ENCODE measurements around the gene ZIC2.

The ZIC2 gene

DNA sequence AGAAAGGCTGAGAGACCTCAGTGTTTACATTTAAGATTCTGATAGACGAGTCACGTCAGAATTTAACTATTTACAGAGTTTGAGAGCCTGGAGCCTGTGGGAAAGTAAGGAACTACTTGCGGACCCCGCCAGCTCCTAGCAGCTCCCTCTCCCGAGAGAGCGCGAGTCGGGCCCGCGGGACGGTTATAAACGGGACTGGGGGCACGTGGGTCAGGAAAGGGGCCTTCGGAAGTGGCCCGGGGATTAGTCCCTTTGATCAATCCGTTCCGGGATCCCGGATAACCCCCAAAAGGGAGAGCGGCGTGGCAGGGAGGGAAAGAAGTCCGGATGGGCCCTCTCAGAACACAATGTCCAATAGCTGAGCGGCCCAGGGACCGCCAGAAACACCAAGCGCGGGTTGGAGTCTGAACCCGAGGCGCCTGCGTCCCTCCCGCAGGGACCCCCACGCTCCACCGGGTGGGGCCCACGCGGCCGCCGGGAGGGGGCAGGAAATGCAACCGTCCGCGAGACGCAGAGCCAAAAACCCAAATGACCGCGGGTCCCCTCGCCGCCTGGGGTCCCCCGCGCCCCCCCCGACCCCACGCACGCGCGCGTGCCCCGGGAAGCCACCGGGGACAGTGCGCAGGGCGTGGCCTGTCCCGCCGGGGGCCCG lies 13.6 kb upstream of the ZIC2 start:
- Histone ChIP-seq H3K9ac (ENCODE audit: low read depth in 1 of 2, low read length in 2 of 2) (no peak overlapping the region), H3K27ac (ENCODE audit: low read depth in 2 of 2, low read length in 2 of 2) (no peak overlapping the region), H3K27me3 (ENCODE audit: control insufficient read depth in 2 of 2, insufficient read depth in 2 of 2, low read length in 2 of 2) (peaks cover 67 to 78% of the 10 kb centered on the region in 2 donors), H3K36me3 (ENCODE audit: control insufficient read depth in 2 of 2, insufficient read depth in 2 of 2, low read length in 2 of 2) (no peaks in the 10 kb centered on the region), H3K4me3 (ENCODE audit: low read length in 2 of 2) (no peak overlapping the region), H3K9me3 (ENCODE audit: control insufficient read depth in 2 of 2, low read length in 2 of 2) (no peaks in the 10 kb centered on the region), H3K4me1 (ENCODE audit: control insufficient read depth in 2 of 2, insufficient read depth in 2 of 2, low read length in 2 of 2) (peaks cover 12 to 20% of the 10 kb centered on the region in 2 donors)

DNA sequence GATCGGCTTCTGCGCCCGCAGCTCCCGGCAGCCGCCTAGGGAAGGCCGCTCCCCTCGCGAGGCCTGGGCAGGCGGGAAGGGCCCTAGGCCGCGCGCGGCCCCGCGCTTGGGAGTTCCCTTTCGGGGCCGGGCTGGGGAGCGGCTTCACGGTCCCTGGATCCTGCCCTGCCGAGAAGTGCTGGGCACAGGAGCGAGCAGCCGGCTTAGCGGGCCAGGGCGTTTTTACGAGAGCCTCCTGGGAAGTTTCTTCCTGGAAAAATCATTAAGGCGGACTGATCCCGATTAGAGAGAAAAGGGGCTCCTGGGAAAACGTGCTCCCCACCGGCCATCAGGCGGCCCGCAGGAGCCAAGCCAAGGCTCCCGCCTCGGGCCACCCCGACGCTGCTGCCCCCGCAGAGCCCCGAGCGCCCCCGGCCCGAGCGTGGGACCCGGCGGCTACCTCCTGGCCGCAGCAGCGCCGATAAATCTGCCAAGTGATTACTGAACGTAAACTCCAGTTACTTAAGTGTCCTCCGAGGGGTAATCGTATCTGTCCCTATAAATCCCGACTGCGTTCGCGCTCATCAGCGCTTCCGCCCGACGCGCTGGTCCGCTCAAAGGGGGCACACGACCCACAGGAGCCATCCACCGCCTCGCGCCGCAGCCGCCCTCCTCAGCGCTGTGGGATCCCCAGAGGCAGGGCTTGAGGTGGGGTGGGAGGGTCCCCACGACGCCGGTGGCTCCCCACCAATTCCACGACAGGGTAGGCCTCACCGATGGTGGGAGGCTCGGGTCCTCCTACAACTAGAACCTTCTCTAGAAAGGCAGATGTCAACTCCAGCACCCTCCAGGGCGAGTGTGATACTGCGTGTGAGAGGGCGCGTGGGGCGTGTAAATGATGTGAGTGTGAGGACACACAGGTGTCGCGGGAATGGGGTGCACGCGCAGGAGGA lies 12.8 kb upstream of the ZIC2 start:
- Histone ChIP-seq H3K27ac (ENCODE audit: low read depth in 2 of 2, low read length in 2 of 2) (no peak overlapping the region), H3K4me3 (ENCODE audit: low read length in 2 of 2) (no peak overlapping the region), H3K4me1 (ENCODE audit: control insufficient read depth in 2 of 2, insufficient read depth in 2 of 2, low read length in 2 of 2) (peaks cover 12 to 20% of the 10 kb centered on the region in 2 donors), H3K9me3 (ENCODE audit: control insufficient read depth in 2 of 2, low read length in 2 of 2) (no peaks in the 10 kb centered on the region), H3K27me3 (ENCODE audit: control insufficient read depth in 2 of 2, insufficient read depth in 2 of 2, low read length in 2 of 2) (peaks cover 69 to 79% of the 10 kb centered on the region in 2 donors), H3K9ac (ENCODE audit: low read depth in 1 of 2, low read length in 2 of 2) (no peak overlapping the region), H3K36me3 (ENCODE audit: control insufficient read depth in 2 of 2, insufficient read depth in 2 of 2, low read length in 2 of 2) (no peaks in the 10 kb centered on the region)

DNA sequence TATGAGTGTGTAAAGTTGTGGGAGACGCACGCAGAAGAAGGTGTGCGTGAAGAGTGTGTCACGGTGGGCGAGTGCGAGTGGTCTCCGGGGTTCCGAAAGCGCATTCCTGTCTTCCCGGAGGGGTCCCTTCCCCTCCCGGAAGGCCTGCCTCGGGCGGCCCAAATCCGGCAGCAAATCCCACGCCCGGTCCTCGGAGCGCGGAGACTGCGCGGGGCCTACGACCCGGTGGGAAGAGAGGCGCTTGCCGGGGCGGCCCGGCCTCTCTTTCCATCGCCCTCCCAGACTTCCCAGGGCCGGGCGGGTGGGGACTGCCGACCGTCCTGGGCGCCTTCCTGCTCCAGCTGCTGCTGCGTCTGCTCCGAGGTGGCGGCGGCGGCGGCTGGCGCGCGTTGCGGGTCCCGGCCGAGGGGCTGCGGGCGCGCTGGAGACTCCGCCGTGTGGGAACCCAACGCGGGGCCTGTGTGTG lies 12.1 kb upstream of the ZIC2 start:
- no peak overlapping the region for H3K27ac ChIP-seq (ENCODE audit: low read depth in 2 of 2, low read length in 2 of 2)
- H3K36me3 ChIP-seq (ENCODE audit: control insufficient read depth in 2 of 2, insufficient read depth in 2 of 2, low read length in 2 of 2) = no peaks in the 10 kb centered on the region
- peaks cover 12 to 20% of the 10 kb centered on the region in 2 donors for H3K4me1 ChIP-seq (ENCODE audit: control insufficient read depth in 2 of 2, insufficient read depth in 2 of 2, low read length in 2 of 2)
- no peaks in the 10 kb centered on the region for H3K9me3 ChIP-seq (ENCODE audit: control insufficient read depth in 2 of 2, low read length in 2 of 2)
- peaks cover 64 to 80% of the 10 kb centered on the region in 2 donors for H3K27me3 ChIP-seq (ENCODE audit: control insufficient read depth in 2 of 2, insufficient read depth in 2 of 2, low read length in 2 of 2)
- no peak overlapping the region for H3K9ac ChIP-seq (ENCODE audit: low read depth in 1 of 2, low read length in 2 of 2)
- H3K4me3 ChIP-seq (ENCODE audit: low read length in 2 of 2) = no peak overlapping the region

DNA sequence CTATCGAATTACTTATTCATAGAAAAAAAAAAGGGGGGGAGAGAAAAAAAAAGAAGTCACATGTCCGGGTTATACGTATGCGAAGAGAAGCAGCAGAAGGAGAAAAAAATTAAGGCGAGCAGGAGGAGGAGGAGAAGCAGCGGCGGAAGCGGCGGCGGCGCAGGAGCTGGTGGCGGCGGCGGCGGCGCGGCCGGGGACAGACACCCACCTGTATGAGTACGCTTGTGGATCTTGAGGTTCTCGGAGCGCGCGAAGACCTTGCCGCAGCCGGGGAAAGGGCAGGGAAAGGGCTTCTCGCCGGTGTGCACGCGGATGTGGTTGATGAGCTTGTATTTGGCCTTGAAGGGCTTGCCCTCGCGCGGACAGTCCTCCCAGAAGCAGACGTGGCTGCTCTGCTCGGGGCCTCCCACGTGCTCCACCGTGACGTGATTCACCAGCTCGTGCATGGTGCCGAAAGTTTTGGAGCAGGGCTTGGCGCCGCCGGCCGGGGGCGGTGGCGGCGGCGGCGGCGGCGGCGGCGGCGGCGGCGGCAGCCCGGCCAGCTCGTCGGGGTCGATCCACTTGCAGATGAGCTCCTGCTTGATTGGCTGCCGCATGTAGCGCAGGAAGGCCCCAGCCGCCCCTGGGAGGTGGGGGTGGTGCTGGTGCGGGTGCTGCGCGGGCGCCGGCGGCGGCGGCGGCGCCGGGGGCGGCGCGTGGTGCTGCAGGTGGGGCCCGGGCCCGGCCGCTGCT lies 11.5 kb upstream of the ZIC2 start:
- Histone ChIP-seq H3K27ac (ENCODE audit: low read depth in 2 of 2, low read length in 2 of 2) (no peak overlapping the region), H3K4me1 (ENCODE audit: control insufficient read depth in 2 of 2, insufficient read depth in 2 of 2, low read length in 2 of 2) (peaks cover 12 to 20% of the 10 kb centered on the region in 2 donors), H3K9me3 (ENCODE audit: control insufficient read depth in 2 of 2, low read length in 2 of 2) (no peaks in the 10 kb centered on the region), H3K36me3 (ENCODE audit: control insufficient read depth in 2 of 2, insufficient read depth in 2 of 2, low read length in 2 of 2) (no peaks in the 10 kb centered on the region), H3K27me3 (ENCODE audit: control insufficient read depth in 2 of 2, insufficient read depth in 2 of 2, low read length in 2 of 2) (peaks cover 67 to 83% of the 10 kb centered on the region in 2 donors), H3K9ac (ENCODE audit: low read depth in 1 of 2, low read length in 2 of 2) (no peak overlapping the region), H3K4me3 (ENCODE audit: low read length in 2 of 2) (peak overlapping the region; percentile 38 to 60)

DNA sequence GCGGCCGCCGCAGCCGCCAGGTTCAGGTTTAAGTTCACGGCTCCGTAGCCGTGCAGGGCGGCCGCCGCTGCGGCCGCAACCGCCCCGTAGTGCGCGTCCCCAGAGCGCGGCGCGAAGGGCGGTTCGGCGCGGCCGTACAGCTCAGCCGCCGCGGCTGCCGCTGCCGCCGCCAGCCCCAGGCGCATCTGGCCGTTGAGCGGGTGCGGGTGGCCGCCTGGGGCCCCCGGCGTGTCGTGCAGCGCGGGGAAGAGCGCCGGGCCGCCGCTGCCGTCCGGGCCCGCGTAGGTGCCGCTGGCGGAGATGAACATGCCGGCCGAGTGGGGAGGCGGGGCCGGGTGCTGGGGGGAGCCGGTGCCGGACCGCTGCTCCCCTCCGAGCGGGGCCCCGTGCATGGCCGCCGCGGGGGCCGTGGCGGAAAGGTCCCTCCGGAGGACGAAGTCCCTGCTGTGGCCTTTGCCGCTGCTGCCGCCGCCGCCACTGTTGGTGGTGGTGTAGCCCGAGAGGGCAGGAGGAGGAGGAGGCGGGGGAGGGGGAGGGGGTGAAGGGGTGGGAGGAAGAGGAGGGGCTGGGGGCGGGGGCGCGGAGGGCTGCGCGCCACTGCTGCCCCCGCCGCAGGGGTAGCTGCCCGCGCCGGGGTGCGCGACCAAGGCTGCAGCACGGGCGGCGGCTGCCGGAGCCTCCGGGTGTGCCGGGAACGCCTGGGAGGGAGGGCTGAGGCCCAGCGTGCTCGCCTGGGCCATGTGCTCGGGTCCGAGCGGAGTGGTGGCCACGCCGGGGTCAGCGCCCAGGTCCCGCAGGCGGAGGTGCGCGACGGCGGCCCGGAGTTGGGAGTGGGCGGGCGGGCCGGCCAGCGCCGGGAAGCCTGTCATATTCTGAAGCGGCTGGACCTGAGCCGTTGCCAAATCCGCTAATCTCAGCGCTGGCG lies 10.7 kb upstream of the ZIC2 start:
- no peak overlapping the region for H3K4me3 ChIP-seq (ENCODE audit: low read length in 2 of 2)
- H3K9ac ChIP-seq (ENCODE audit: low read depth in 1 of 2, low read length in 2 of 2) = no peak overlapping the region
- H3K27ac ChIP-seq (ENCODE audit: low read depth in 2 of 2, low read length in 2 of 2) = no peak overlapping the region
- H3K9me3 ChIP-seq (ENCODE audit: control insufficient read depth in 2 of 2, low read length in 2 of 2) = no peaks in the 10 kb centered on the region
- peaks cover 12 to 20% of the 10 kb centered on the region in 2 donors for H3K4me1 ChIP-seq (ENCODE audit: control insufficient read depth in 2 of 2, insufficient read depth in 2 of 2, low read length in 2 of 2)
- H3K36me3 ChIP-seq (ENCODE audit: control insufficient read depth in 2 of 2, insufficient read depth in 2 of 2, low read length in 2 of 2) = no peaks in the 10 kb centered on the region
- peaks cover 67 to 83% of the 10 kb centered on the region in 2 donors for H3K27me3 ChIP-seq (ENCODE audit: control insufficient read depth in 2 of 2, insufficient read depth in 2 of 2, low read length in 2 of 2)

DNA sequence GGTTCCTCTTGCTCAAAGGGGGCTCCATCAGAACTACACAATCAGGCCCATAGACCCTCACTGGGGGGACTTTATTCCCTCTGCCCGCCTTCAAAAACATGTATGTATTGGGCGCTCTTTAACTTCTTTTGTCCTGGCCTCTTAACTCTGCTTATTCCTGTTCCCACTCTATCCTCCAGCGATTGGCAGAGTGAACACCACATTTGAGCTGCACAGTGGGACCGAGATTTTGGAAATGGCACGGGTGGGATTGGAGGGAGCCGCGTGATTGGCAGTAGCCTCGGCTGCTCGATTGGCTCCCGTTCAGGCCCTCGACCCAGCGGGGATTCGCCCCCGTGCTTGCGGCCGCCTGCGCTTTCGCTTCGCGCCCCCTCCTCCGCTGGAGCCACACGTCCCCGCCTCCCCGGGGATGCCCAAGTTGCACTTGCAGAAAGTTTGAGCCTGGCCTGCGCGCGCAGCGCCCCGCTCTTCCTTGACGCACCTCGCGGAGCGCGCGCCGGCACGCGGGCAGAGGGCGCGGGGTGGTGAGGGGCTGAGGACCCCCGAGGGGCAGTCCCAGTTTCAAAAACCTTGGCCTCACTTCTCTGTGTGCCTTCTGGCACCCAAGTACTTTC lies 9.9 kb upstream of the ZIC2 start, which contains the start of gene ZIC5:
Gene ZIC5 (minus strand): TSS at position 192 of the 614 bp plus-strand sequence. CDS start 164 bp downstream, at position 28.
- H3K36me3 ChIP-seq (ENCODE audit: control insufficient read depth in 2 of 2, insufficient read depth in 2 of 2, low read length in 2 of 2) = no peaks in the 10 kb centered on the region
- no peak within 1 kb of the TSS for H3K27ac ChIP-seq (ENCODE audit: low read depth in 2 of 2, low read length in 2 of 2)
- no peak within 1 kb of the TSS for H3K9ac ChIP-seq (ENCODE audit: low read depth in 1 of 2, low read length in 2 of 2)
- peaks cover 67 to 83% of the 10 kb centered on the region in 2 donors for H3K27me3 ChIP-seq (ENCODE audit: control insufficient read depth in 2 of 2, insufficient read depth in 2 of 2, low read length in 2 of 2)
- no peaks in the 10 kb centered on the region for H3K9me3 ChIP-seq (ENCODE audit: control insufficient read depth in 2 of 2, low read length in 2 of 2)
- peaks cover 12 to 20% of the 10 kb centered on the region in 2 donors for H3K4me1 ChIP-seq (ENCODE audit: control insufficient read depth in 2 of 2, insufficient read depth in 2 of 2, low read length in 2 of 2)
- H3K4me3 ChIP-seq (ENCODE audit: low read length in 2 of 2) = no peak within 1 kb of the TSS

DNA sequence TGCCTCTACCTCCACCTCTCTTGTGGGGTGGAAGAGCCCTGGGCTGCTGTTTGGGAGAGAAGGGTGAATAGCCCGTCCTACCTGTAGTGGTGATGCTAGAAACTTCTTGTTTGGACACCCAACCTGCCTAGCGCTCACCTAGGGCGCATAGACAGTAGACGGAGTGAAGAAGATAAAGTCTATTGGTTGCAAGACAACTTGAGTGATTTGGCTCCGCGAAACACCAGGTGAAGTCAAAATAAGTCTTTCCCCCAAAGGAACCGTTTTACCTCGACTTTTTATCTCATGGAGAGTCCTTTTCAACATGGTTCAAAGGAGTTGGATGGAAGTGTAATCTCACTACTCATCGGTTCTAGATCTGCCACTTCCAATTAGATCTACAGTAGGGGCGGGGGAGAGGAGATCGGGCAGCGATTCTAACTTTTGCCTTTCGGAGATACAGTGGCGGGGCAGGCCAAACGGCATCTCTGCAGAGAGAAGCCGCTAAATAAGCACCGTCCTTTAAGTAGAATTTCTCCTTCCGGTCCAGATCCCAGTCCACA lies 9.3 kb upstream of the ZIC2 start:
- H3K27ac ChIP-seq (ENCODE audit: low read depth in 2 of 2, low read length in 2 of 2) = no peak overlapping the region
- no peaks in the 10 kb centered on the region for H3K9me3 ChIP-seq (ENCODE audit: control insufficient read depth in 2 of 2, low read length in 2 of 2)
- peaks cover 12 to 20% of the 10 kb centered on the region in 2 donors for H3K4me1 ChIP-seq (ENCODE audit: control insufficient read depth in 2 of 2, insufficient read depth in 2 of 2, low read length in 2 of 2)
- H3K9ac ChIP-seq (ENCODE audit: low read depth in 1 of 2, low read length in 2 of 2) = no peak overlapping the region
- H3K27me3 ChIP-seq (ENCODE audit: control insufficient read depth in 2 of 2, insufficient read depth in 2 of 2, low read length in 2 of 2) = peaks cover 65 to 83% of the 10 kb centered on the region in 2 donors
- no peaks in the 10 kb centered on the region for H3K36me3 ChIP-seq (ENCODE audit: control insufficient read depth in 2 of 2, insufficient read depth in 2 of 2, low read length in 2 of 2)
- no peak overlapping the region for H3K4me3 ChIP-seq (ENCODE audit: low read length in 2 of 2)

DNA sequence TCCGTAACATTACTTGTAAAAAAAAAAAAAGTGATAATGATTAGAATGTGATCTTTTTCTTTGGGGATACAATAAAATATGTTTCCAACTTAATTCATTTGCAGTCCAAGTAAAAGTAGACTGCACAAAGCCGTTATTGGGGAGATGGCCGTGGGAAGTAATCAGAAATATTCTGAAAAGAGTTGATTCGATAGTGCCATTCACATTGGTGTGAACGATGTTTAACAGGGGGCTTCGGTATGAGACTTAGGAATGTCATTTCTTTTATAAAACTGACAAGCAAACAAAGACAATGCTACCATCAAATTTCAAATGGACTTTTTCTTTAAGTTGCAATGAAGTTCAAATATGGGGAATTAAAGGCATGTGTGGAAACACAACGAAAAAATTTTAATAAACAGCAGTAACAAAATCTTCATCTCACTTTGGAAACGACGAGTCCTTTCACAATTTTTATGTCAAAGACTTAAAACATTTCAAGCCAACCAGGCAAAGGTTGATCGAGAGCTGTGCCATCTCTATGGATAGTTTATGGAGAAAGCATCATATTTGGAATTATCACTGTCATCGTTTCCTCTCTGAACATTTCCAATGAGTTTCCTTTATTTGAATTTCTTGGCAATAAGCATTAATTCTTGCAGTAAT lies 8.3 kb upstream of the ZIC2 start:
- no peaks in the 10 kb centered on the region for H3K36me3 ChIP-seq (ENCODE audit: control insufficient read depth in 2 of 2, insufficient read depth in 2 of 2, low read length in 2 of 2)
- H3K9ac ChIP-seq (ENCODE audit: low read depth in 1 of 2, low read length in 2 of 2) = no peak overlapping the region
- peaks cover 65 to 82% of the 10 kb centered on the region in 2 donors for H3K27me3 ChIP-seq (ENCODE audit: control insufficient read depth in 2 of 2, insufficient read depth in 2 of 2, low read length in 2 of 2)
- no peak overlapping the region for H3K27ac ChIP-seq (ENCODE audit: low read depth in 2 of 2, low read length in 2 of 2)
- H3K4me3 ChIP-seq (ENCODE audit: low read length in 2 of 2) = no peak overlapping the region
- H3K4me1 ChIP-seq (ENCODE audit: control insufficient read depth in 2 of 2, insufficient read depth in 2 of 2, low read length in 2 of 2) = peaks cover 12 to 17% of the 10 kb centered on the region in 2 donors
- H3K9me3 ChIP-seq (ENCODE audit: control insufficient read depth in 2 of 2, low read length in 2 of 2) = no peaks in the 10 kb centered on the region

Measured in mucosa of rectum (tissue), 2 donors.